ENCODE data around the gene TAS1R2. TPM values are rescaled to one million over a fixed set of nuclear protein-coding genes. Genes with fewer than 3 reads are reported as not detected.

Gene TAS1R2
- total and polyA plus RNA-seq, 2 of the 8 experiments (the other 6 are each of a cell fraction or from before 2014, with no cell fraction given): not detected

GRCh38 chr1:18869847-18870594 is 10.6 kb upstream of the TAS1R2 start (continued):
- no peak for TF ChIP-seq CHD7 (IDR thresholded peaks at IDR 0.05; ENCODE audit: insufficient replicate concordance, low read length)
